HuH-7.5 (cell line): Measurements from ENCODE around the gene RGS18.
"Not testable (repeated sequence)": the region's sequence is repeated elsewhere in the genome, so short reads cannot be mapped to it uniquely, and the experiment has no call there.

ENCODE experiments used
- DNase-seq: peaks from one replicate; pipeline ENCODE4 v3.0.0; 2011; ENCODE audit warnings: low spot score

RGS18 gene

GRCh38 chr1:192167011-192167410 is 8.7 kb downstream of the RGS18 start:
- DNase-seq: no peak

DNA sequence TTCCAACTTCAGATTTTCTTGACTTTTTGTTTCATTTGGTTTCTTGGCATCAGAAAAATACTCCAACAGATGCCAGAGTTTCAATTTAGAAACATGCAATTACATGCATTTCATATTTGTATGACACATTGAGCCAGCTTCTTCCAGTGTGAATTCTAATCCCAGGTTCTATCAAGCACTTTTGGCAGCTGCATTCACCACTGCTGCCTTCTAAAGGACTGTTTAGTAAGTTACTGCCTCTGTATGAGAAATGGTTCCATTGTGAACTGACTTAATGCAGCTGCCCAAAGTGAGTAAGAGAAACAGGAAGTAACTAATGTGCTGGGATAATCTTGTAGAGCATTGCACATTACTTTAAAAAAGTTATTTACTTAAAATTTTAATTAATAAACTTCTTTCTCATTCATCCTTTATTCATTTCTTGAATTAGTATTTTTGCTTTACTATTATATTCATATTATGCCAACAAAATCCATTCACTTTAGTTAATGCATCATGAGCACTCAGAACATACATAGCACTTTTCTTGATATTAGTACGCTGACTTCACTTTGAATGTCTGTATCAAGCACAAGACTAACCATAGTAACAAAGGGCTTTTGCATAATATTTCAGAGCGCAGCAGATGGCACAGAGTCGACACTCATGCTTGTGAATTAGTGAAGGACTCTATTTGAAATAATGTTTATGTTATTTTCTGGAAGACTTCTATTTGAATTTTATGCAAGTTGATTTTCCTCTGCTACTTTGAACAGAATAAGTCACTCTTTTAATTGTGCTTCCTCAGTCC is 9.8 kb downstream of the RGS18 start:
- no peak for DNase-seq

GRCh38 chr1:192168964-192169363 is 10.7 kb downstream of the RGS18 start:
- DNase-seq: no peak

GRCh38 chr1:192170196-192170984 is 12.1 kb downstream of the RGS18 start:
- no peak for DNase-seq

GRCh38 chr1:192171123-192171522 is 12.9 kb downstream of the RGS18 start:
- no peak for DNase-seq

DNA sequence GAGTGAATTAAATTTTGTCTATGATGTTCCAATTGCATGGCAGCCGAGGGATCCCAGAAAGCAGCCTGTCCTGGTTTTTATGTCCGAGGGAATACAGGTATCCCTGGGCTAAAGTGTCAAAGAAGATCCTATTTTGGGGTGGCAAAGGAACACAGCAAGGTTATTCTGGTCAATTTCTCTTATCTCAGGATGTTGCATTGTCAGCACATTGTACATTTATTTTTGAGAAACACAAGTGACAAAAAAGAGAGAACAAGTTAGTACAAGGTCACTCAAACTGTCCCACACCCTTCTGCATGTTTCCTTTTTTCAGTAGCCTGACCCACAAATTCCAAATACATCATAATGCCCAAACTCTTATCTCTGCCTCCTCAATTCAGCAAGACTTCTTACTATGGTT is 17.7 kb downstream of the RGS18 start:
- DNase-seq: no peak

DNA sequence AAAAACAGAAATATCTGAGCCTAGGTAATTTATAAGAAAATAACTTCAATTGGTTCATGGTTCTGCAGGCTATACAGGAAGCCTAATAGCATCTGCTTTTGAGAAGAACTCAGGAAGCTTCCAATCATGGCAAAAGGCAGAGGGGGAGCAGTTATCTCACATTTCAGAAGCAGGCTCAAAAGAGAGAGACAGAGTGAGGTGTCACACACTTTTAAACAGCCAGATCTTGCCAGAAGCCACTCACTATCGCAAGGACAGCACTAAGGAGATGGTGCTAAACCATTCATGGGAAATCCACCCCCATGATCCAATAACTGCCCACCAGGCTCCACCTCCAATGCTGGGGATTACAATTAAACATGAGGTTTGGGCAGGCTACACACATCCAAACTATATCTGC is 25.5 kb downstream of the RGS18 start:
- DNase-seq: no peak

GRCh38 chr1:192186197-192186596 is 27.9 kb downstream of the RGS18 start:
- DNase-seq: no peak

DNA sequence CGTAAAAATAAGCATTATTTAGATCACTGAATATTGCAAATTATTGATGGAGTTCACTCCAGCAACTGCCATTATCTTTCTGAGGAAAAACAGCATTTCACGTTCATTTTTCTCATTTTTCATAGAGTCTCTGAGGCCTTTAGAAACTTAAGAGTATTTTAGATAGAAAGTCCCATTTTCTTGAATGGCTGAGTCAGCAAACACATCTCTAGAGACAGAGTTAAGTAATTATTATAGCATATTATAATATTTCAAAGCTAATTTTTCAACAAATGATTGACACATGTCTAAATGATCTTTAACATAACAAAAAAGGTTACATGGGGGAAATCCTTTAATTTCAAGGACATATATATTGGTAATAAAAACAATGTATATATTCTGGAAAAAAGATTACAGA is 31.8 kb downstream of the RGS18 start:
- DNase-seq: no peak

DNA sequence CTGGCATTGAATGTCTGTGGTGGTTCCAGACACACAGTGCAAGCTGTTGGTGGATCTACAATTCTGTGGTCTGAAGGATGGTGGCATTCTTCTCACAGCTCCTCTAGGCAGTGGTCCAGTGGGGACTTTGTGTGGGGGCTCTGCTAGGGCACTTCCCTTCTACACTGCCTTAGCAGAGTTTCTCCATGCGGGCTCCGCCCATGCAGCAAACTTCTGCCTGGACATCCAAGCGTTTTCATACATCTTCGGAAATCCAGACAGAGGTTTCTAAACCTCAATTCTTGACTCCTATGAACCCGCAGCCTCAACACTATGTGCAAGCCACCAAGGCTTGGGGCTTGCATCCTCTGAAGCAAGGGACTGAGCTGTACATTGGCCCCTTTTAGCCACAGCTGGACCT is 43.0 kb downstream of the RGS18 start:
- DNase-seq: no peak

DNA sequence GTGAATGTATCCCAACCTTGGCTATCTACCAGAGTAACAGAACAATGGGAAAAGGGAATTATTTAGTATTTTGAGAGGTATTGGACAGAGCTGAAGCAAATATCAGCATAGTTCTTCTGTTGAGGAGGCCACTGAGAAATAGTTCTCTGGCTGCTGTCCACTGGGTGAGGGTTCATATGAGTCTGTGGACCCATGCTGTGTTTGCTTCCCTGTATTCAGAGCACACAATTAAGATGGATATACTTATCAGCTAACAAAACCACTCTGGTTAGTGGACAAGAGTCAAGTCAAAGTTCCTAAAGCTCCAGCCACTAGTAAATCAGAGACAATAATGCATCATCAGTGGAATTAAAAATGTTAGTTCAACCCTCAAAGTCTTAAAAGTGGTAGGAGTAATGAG is 66.1 kb downstream of the RGS18 start:
- DNase-seq: no peak

GRCh38 chr1:192224846-192225245 is 66.6 kb downstream of the RGS18 start:
- DNase-seq: no peak

DNA sequence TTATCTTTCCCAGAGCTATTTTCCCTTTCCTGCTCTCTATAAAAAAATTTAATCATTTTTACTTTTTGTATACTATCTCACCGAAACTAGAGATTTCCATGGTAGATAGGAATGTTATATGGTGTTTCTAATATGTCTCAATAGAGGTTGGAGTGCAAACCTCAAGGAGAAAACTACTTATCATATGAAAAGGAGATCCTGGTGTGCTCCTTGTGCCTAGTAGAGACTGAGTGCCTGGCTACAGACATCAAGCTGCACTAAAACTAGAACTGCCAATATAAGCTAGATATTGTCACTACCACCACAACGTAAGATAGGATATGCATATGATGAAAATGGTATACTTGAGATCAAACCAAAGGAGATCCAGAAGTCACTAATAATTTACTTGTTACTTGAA is 67.0 kb downstream of the RGS18 start:
- DNase-seq: no peak

DNA sequence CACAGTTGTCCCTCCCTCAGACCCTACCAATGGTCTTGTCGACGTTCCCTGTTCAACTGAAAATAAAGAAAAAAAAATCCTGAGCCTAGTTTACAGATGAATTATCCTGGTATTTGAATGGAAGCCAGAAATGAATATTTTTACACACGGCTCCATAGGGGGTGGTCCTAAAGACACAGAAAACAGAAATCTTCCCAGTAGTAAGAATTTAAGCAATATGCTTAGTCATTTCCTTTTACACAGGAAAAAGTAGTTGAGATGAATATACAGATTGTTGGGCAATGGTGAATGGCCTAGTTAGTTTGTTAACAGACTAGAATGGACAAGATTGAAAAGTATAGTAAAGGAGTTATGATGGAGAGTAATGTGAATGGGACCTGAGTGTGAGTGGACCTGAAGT is 67.4 kb downstream of the RGS18 start:
- no peak for DNase-seq

DNA sequence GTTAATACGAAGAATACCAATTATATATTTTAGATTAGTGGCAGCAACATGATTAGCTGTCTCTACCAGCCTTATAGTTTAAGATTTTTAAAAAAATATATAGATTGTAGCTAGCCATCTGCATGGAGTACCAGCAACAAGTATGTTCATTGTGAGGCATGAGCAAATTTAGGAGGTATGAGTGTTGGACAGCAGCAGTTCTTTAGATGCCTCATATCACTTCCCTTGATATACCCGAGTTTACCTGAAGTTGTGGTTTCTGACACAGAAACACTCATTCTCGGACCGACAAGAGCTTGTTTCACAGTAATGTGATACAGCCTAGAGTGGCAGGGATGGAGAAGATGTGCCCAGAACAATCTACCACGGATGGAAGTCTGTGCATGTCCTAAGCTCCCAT is 69.1 kb downstream of the RGS18 start:
- DNase-seq: no peak

GRCh38 chr1:192227980-192228379 is 69.7 kb downstream of the RGS18 start:
- not testable (repeated sequence) for DNase-seq

DNA sequence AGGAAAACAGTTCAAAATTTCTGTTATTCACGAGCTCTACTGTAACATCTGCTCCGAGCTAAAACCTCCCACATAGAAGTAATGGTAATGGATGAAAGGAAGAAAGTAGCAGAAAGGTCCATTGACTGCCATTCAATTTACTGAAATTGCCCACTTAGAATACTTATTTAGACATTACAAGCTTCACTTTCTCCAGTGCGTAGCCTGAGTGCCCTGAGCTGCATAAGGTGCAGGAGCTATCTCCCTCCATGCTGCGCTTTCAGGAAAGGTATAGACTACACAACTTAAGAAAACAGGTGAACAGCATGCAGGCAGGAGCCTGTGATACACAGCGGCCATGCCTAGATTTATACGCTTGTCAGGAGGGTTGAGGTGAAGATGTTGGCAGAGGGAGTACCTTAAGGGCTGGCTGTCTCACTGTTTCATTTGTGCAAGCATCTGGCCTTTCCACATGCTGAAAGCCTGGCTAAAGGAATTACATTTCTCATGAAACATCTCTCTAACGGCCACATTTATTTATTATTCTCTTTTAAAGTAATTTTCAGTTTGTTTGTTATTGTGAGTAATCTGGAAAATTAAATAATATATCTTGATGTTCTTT is 74.7 kb downstream of the RGS18 start:
- no peak for DNase-seq

DNA sequence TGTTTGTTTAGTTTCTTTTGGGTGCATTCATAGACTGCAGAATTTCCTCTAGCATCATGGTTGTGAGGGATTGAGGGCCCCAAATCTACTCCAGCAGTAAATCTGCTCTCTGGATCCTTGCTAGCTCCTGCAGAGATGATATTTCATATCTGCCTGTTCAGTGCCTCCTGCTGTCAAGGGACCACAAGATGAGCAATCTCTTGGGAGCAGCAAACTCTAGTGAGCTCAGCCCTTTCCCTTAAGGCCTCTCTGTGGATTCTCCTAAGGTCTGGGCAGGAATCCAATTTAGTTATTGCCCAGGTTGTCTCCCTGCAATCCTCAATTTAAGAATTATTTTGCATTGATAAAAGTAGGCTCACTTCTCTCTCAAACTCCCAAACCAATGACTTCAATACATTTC is 76.9 kb downstream of the RGS18 start:
- no peak for DNase-seq
